ENCODE data around the gene RAB33B. TPM values are rescaled to one million over a fixed set of nuclear protein-coding genes. Genes with fewer than 3 reads are reported as not detected.
A peak's percentile ranks its signal among the peaks of the same experiment; 100 is the strongest.

Gene RAB33B
- total RNA-seq, 1 experiment from 2014 or later: 5.7 TPM

- ATAC-seq (no peak), DNase-seq (ENCODE audit: low spot score) (no peak)
- Mint-ChIP-seq H3K36me3 (peaks cover 6% of the 10 kb centered on the region; the same call in 1 of the 2 replicates), H3K4me1 (peaks cover 39% of the 10 kb centered on the region), H3K27me3 (ENCODE audit: low read depth) (no peaks in the 10 kb centered on the region; the same call in 1 of the 2 replicates), H3K4me3 (peak overlapping the region; percentile 96), H3K27ac (no peak overlapping the region), H3K9me3 (peaks cover 13% of the 10 kb centered on the region)
- TF ChIP-seq CDX4 (CRISPR knock-in tag; IDR thresholded peaks at IDR 0.05; ENCODE audit: borderline replicate concordance): no peak
- no peak for TF ChIP-seq NFATC4 (CRISPR knock-in tag; IDR thresholded peaks at IDR 0.05)
- TF ChIP-seq ZNF425 (CRISPR knock-in tag; conservative IDR thresholded peaks at IDR 0.05): no peak
- POLR2A ChIA-PET: no interaction called here
- CTCF ChIA-PET: interaction anchor here (0.7 kb wide), 1 partner anchor 10 kb away, joined by 3 read pairs; no protein-coding TSS in a partner anchor
Measured at GRCh38 chr4:139451997-139452396, 1.9 kb upstream of the RAB33B start.

- CTCF ChIA-PET: interaction anchor here (0.9 to 1.9 kb wide), 9 partner anchors 11 to 423 kb away, joined by 3 to 6 read pairs (median 4); partner anchors contain the start of gene NAA15
- no peak for DNase-seq (ENCODE audit: low spot score)
- H3K36me3 Mint-ChIP-seq: peaks cover 6% of the 10 kb centered on the region; the same call in 1 of the 2 replicates
Measured at GRCh38 chr4:139453041-139453370, 915 bp upstream of the RAB33B start.

GRCh38 chr4:139453371-139454110 is 380 bp upstream of the RAB33B start:
- Mint-ChIP-seq H3K4me3 (peak overlapping the region; percentile 96), H3K27ac (peak overlapping the region; percentile 99), H3K27me3 (ENCODE audit: low read depth) (no peaks in the 10 kb centered on the region), H3K4me1 (peaks cover 53% of the 10 kb centered on the region), H3K9me3 (peaks cover 13% of the 10 kb centered on the region), H3K36me3 (peaks cover 6% of the 10 kb centered on the region; the same call in 1 of the 2 replicates)
- CTCF ChIA-PET: interaction anchor here (0.9 to 1.9 kb wide), 11 partner anchors 10 to 423 kb away, joined by 3 to 6 read pairs (median 4); partner anchors contain the start of gene NAA15
- POLR2A ChIA-PET: interaction anchor here (0.6 to 1.2 kb wide), 5 partner anchors 9 to 152 kb away, joined by 3 to 7 read pairs (median 3); partner anchors contain the start of genes NAA15 and SETD7
- peak; percentile 92 for ATAC-seq
- peak; percentile 97 for DNase-seq (ENCODE audit: low spot score)
- TF ChIP-seq FOXP1 (CRISPR knock-in tag; IDR thresholded peaks at IDR 0.05; ENCODE audit: borderline replicate concordance): 0 out of 2 replicates have a peak, but pooled peaks have one; percentile 52
- no peak for TF ChIP-seq NFATC4 (CRISPR knock-in tag; IDR thresholded peaks at IDR 0.05)
- TF ChIP-seq CTCF (IDR thresholded peaks at IDR 0.05): no peak
- no peak for TF ChIP-seq ZNF138 (CRISPR knock-in tag; conservative IDR thresholded peaks at IDR 0.05)
- TF ChIP-seq NFE2L1 (CRISPR knock-in tag; IDR thresholded peaks at IDR 0.05): no peak; the same call in 1 of the 2 replicates
- peak; percentile 57 for TF ChIP-seq MAX (CRISPR knock-in tag; IDR thresholded peaks at IDR 0.05)
- no peak for TF ChIP-seq ZMAT4 (CRISPR knock-in tag; IDR thresholded peaks at IDR 0.05)
- no peak for TF ChIP-seq CREB1 (CRISPR knock-in tag; IDR thresholded peaks at IDR 0.05)
- no peak for TF ChIP-seq NFYB (CRISPR knock-in tag; conservative IDR thresholded peaks at IDR 0.05; ENCODE audit: low read depth)
- TF ChIP-seq ZBTB43 (CRISPR knock-in tag; IDR thresholded peaks at IDR 0.05): no peak
- no peak for TF ChIP-seq IRF1 (CRISPR knock-in tag; IDR thresholded peaks at IDR 0.05)
- no peak for TF ChIP-seq KAT7 (CRISPR knock-in tag; IDR thresholded peaks at IDR 0.05; ENCODE audit: borderline replicate concordance)
- TF ChIP-seq ZNF121 (CRISPR knock-in tag; IDR thresholded peaks at IDR 0.05): peak; percentile 66; the same call in 1 of the 2 replicates
- TF ChIP-seq TEAD1 (CRISPR knock-in tag; IDR thresholded peaks at IDR 0.05): peak; percentile 23; the same call in 1 of the 2 replicates
- TF ChIP-seq CBFB (CRISPR knock-in tag; IDR thresholded peaks at IDR 0.05; ENCODE audit: low read depth): 0 out of 2 replicates have a peak, but pooled peaks have one; percentile 16
- TF ChIP-seq CDX4 (CRISPR knock-in tag; IDR thresholded peaks at IDR 0.05; ENCODE audit: borderline replicate concordance): no peak
- no peak for TF ChIP-seq ETV6 (CRISPR knock-in tag; IDR thresholded peaks at IDR 0.05)
- no peak for TF ChIP-seq ZNF416 (CRISPR knock-in tag; IDR thresholded peaks at IDR 0.05)
- no peak for TF ChIP-seq SMAD4 (CRISPR knock-in tag; IDR thresholded peaks at IDR 0.05)
- no peak for TF ChIP-seq MXD4 (CRISPR knock-in tag; IDR thresholded peaks at IDR 0.05; ENCODE audit: borderline replicate concordance)

More at GRCh38 chr4:139453041-139453370, 915 bp upstream of the RAB33B start:
- Mint-ChIP-seq H3K9me3 (peaks cover 13% of the 10 kb centered on the region), H3K27ac (peak overlapping the region; percentile 99), H3K27me3 (ENCODE audit: low read depth) (no peaks in the 10 kb centered on the region), H3K4me3 (peak overlapping the region; percentile 96), H3K4me1 (peaks cover 48% of the 10 kb centered on the region)
- 0 out of 2 replicates have a peak, but pooled peaks have one; percentile 19 for TF ChIP-seq TCF7 (CRISPR knock-in tag; IDR thresholded peaks at IDR 0.05; ENCODE audit: low read depth)
- no peak for TF ChIP-seq NFATC4 (CRISPR knock-in tag; IDR thresholded peaks at IDR 0.05)
- POLR2A ChIA-PET: interaction anchor here (0.6 to 1.2 kb wide), 5 partner anchors 9 to 152 kb away, joined by 3 to 7 read pairs (median 3); partner anchors contain the start of genes NAA15 and SETD7
- ATAC-seq: peak; percentile 12
